RWPE2 (cell line): Measurements from ENCODE around the gene NSMCE3.
"Not testable (repeated sequence)": the region's sequence is repeated elsewhere in the genome, so short reads cannot be mapped to it uniquely, and the experiment has no call there.

ENCODE experiments used
- ATAC-seq: fragments of 200-7000 bp; cut with Tn5 transposase; 3 replicates; pipeline ENCODE4 v1.9.1; 2021; ENCODE audit warnings: low read depth
- DNase-seq: peaks from one replicate; pipeline ENCODE4 v3.0.0-alpha.2; 2020; ENCODE audit warnings: low spot score
- H3K27ac ChIP-seq: fragments of 450-650 bp; 2 replicates; pipeline ENCODE4 v1.5.1; 2017; ENCODE audit warnings: mild to moderate bottlenecking; ENCODE audit not compliant: poor library complexity, severe bottlenecking
- H3K27me3 ChIP-seq: fragments of 250-450 bp; sonication (Bioruptor Pico); 2 replicates; pipeline ENCODE4 v1.5.1; 2021; ENCODE audit warnings: mild to moderate bottlenecking, moderate library complexity; ENCODE audit not compliant: insufficient read depth, poor library complexity, severe bottlenecking
- H3K36me3 ChIP-seq: fragments of 250-450 bp; sonication (Bioruptor Pico); 2 replicates; pipeline ENCODE4 v1.5.1; 2020; ENCODE audit warnings: low read depth, mild to moderate bottlenecking, moderate library complexity
- H3K4me1 ChIP-seq: fragments of 250-450 bp; sonication (Bioruptor Pico); 2 replicates; pipeline ENCODE4 v1.5.1; 2021; ENCODE audit warnings: mild to moderate bottlenecking, moderate library complexity; ENCODE audit not compliant: insufficient read depth, poor library complexity, severe bottlenecking
- H3K4me3 ChIP-seq: fragments of 250-450 bp; sonication (Bioruptor Pico); 2 replicates; pipeline ENCODE4 v1.5.1; 2021; ENCODE audit warnings: mild to moderate bottlenecking, moderate library complexity; ENCODE audit not compliant: severe bottlenecking
- H3K9me3 ChIP-seq: fragments of 250-450 bp; sonication (Bioruptor Pico); 2 replicates; pipeline ENCODE4 v1.5.1; 2021; ENCODE audit warnings: mild to moderate bottlenecking, moderate library complexity; ENCODE audit not compliant: severe bottlenecking
- TF ChIP-seq, protein P1 (sequence below): fragments of 450-650 bp; IDR thresholded peaks from one replicate; pipeline ENCODE4 v1.5.1; 2017; ENCODE audit warnings: mild to moderate bottlenecking, moderate library complexity; ENCODE audit not compliant: poor library complexity, severe bottlenecking

The NSMCE3 gene

DNA sequence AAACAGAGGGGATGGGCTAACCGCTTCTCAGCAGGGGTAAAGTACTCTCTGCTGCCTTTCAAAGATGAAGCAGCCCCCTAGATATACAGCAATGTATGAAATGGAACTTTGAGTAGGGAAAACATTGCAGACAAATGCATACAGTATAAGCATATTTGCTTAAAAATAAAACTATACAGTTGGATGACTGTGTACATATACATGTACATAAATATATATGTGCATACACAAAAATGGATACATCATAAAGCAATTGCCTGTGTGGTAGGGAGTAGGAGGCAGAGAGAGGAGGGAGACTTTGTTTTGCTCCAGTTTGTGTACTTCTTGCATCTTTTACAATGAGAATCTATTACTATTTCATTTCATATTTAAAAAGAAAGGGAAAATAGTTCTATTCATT is 28.4 kb downstream of the NSMCE3 start:
- Histone ChIP-seq H3K9me3 (no peaks in the 10 kb centered on the region), H3K4me1 (no peaks in the 10 kb centered on the region), H3K36me3 (no peaks in the 10 kb centered on the region), H3K27ac (no peak overlapping the region), H3K4me3 (no peak overlapping the region), H3K27me3 (peaks cover 18% of the 10 kb centered on the region)
- ATAC-seq (no peak), DNase-seq (no peak)
- TF ChIP-seq, protein P1, sequence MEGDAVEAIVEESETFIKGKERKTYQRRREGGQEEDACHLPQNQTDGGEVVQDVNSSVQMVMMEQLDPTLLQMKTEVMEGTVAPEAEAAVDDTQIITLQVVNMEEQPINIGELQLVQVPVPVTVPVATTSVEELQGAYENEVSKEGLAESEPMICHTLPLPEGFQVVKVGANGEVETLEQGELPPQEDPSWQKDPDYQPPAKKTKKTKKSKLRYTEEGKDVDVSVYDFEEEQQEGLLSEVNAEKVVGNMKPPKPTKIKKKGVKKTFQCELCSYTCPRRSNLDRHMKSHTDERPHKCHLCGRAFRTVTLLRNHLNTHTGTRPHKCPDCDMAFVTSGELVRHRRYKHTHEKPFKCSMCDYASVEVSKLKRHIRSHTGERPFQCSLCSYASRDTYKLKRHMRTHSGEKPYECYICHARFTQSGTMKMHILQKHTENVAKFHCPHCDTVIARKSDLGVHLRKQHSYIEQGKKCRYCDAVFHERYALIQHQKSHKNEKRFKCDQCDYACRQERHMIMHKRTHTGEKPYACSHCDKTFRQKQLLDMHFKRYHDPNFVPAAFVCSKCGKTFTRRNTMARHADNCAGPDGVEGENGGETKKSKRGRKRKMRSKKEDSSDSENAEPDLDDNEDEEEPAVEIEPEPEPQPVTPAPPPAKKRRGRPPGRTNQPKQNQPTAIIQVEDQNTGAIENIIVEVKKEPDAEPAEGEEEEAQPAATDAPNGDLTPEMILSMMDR, result no peak

DNA sequence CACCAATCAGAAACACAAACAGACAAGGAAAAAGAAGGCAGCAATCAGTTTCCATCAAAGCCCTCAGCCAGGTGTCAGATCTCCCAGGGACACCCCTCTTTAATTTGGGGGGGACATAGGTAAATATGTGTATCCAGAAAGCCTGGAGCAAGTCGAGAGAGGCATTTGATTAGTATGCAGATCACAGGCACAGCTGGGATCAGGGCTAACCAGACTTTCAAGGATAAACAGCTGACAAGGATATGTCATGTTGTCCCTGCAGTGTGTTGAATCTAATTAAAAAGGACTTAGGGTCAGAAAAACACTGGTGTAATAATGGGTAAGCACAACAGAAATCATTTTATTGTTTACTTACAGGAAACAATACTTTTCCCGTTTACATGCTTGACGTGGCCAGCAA is 30.2 kb downstream of the NSMCE3 start:
- Histone ChIP-seq H3K36me3 (no peaks in the 10 kb centered on the region), H3K9me3 (peaks cover 4% of the 10 kb centered on the region), H3K4me1 (no peaks in the 10 kb centered on the region), H3K27ac (no peak overlapping the region), H3K27me3 (peaks cover 8% of the 10 kb centered on the region), H3K4me3 (no peak overlapping the region)
- ATAC-seq, result no peak
- no peak for DNase-seq
- TF ChIP-seq, protein P1, result no peak

DNA sequence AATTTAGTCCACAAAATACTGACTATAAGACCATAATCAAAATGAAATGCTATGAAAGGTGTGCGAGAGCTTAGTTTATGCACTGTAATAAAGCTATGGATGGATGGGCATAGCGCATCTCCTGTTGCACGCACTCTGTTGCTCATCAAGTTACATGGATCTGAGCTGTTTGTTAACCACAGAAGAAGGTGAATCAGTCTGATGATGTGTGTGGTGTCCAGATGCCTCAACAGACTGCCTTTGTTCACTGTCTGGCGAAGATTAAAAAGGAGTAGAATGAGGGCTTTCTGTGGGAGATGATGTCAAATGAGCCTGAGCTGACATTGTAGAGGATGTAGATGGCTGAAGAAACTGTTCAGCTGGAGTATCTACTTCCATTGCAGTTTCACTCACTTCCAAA is 36.1 kb downstream of the NSMCE3 start:
- TF ChIP-seq, protein P1, result no peak
- peaks cover 4% of the 10 kb centered on the region for H3K9me3 ChIP-seq
- no peaks in the 10 kb centered on the region for H3K36me3 ChIP-seq
- ATAC-seq (peak; percentile 27; the same call in 1 of the 3 replicates), DNase-seq (no peak)
- H3K4me3 ChIP-seq, result no peak overlapping the region
- H3K27ac ChIP-seq, result no peak overlapping the region
- H3K27me3 ChIP-seq, result peaks cover 21% of the 10 kb centered on the region
- H3K4me1 ChIP-seq, result no peaks in the 10 kb centered on the region

DNA sequence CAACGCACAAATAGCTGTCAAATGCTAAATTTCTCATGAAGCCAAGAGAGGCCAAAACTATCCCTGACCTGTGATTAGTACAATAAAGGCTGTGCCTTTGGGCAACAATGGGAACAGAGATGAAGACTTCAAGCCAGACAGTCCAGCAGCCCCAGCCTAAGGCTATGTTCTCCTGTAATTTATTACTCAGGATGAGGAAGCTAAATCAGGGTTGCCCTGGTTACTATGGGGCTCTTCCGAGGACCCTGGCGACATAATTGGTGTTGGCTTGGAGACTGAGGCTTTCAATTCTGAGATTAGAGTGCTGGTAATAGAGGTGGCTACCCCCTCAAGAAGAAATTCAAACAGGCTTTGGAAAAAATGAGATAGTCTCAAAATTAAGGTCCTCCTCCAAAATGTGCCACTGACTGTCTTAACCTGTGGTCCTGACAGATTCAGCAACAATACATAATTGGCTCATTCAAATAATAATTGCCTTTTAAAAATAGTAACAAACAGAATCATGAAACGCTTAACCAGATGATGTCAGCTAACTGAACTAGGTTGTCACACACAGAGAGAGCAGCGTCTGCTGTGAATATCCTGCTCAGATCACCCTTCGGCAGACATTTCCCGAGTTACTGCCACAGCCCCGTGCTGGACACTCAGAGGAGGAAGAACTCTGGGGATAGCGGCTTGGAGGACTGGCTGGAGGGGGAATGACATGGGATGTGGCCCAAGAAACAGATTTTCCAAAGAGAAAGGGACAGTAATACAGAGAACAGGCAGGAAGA is 43.0 kb downstream of the NSMCE3 start:
- no peak for DNase-seq
- ATAC-seq, result no peak
- H3K27me3 ChIP-seq, result peaks cover 34% of the 10 kb centered on the region
- H3K4me3 ChIP-seq, result no peak overlapping the region
- TF ChIP-seq, protein P1, result no peak
- H3K4me1 ChIP-seq, result no peaks in the 10 kb centered on the region
- H3K36me3 ChIP-seq, result no peaks in the 10 kb centered on the region
- H3K27ac ChIP-seq, result no peak overlapping the region
- H3K9me3 ChIP-seq, result no peaks in the 10 kb centered on the region

DNA sequence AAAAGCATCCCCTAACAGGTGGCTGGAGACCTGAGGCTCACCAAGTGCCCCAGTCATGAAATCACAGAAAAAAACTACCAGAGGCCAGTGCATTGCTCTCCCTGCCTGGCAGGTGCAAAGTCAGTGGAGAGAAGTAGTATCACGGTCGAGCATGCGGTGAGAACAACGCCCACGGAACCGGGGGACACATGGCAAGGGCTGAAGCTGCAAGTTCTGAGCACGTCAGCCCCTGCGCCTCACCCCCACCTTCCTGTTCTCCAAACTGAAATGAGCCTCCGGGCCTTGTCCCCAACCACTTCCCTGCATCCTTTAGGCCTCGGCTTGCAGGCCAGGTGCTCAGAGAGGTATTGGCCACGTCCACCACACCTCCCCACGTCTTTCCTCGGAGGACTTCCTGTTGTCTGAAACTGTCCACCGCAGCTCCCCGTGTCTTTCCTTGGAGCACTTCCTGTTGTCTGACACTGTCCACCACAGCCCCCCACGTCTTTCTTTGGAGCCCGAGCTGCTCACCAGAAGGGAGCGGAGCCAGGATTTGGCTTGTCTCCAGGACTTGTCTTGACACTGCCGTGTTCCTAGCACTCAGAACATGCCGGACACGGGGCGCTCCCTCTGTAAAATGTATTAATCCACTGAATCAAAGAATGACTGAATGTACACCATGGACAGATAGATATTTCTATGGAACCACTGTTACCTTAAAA is 43.9 kb downstream of the NSMCE3 start:
- Histone ChIP-seq H3K27ac (no peak overlapping the region), H3K27me3 (peaks cover 34% of the 10 kb centered on the region), H3K4me1 (no peaks in the 10 kb centered on the region), H3K4me3 (no peak overlapping the region), H3K9me3 (no peaks in the 10 kb centered on the region), H3K36me3 (no peaks in the 10 kb centered on the region)
- DNase-seq (no peak), ATAC-seq (no peak)
- TF ChIP-seq, protein P1, result no peak

DNA sequence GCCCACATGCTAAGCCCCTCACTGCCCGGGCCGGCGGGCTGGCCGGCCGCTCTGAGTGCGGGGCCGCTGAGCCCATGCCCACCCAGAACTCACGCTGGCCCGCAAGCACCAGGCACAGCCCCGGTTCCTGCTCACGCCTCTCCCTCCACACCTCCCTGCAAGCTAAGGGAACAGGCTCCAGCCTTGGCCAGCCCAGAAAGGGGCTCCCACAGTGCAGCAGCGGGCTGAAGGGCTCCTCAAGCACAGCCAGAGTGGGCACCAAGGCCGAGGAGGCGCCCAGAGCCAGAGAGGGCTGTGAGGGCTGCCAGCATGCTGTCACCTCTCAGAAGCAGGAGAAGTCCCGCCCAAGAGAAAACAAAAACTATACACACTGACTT is 44.6 kb downstream of the NSMCE3 start:
- H3K27ac ChIP-seq, H3K4me3 ChIP-seq, H3K36me3 ChIP-seq, ATAC-seq, H3K9me3 ChIP-seq, DNase-seq, H3K4me1 ChIP-seq: not testable (repeated sequence)
- peaks cover 27% of the 10 kb centered on the region for H3K27me3 ChIP-seq
